Activated CD4-positive, alpha-beta T cell treated with anti-CD3 and anti-CD28 coated beads for 1 hour (primary cell): ENCODE measurements around the gene FOXO1.
"Not testable (repeated sequence)": the region's sequence is repeated elsewhere in the genome, so short reads cannot be mapped to it uniquely, and the experiment has no call there.

Source experiments
- DNase-seq: peaks from one replicate; pipeline ENCODE4 v3.0.0-alpha.2; 2020

The FOXO1 gene

DNA sequence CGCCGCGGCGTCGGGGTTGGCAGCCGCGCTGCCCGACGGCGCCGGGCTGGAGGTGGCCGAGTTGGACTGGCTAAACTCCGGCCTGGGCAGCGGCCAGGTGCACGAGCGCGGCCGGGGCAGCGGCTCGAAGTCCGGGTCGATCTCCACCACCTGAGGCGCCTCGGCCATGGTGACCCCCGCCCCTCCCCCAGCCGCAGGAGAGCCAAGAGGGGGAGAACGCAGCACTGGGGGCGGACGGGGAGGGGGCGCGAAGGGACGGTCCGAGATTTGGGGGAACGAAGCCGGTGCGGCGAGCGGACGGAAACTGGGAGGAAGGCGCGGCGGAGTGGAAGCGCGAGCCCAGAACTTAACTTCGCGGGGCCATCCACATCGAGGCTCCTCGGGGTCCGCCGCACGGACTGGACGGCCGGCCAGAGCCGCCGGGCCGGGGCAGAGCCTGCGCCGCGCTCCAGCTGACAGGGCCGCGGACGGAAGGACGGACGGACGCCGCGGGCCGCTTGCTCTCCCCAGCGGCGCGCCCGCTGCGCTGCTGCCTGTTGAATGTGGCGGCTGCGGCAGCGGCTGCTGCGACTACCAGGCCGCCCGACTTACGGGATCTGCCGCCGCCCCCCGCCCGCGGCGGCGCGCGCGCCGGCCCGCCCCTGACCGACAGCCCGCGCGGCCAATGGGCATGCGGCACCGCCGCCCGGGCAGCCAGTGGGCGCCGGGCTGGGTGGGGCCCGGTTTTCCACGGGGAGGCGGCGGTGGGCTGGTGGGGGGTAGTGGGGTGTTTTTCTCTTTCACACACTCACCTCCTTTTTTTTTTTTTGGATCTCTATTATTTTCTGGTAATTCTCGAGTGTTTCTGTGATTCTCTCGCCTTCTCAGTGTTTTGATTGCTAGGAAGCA is at the start of gene FOXO1:
Gene FOXO1, minus strand, starts transcription at position 597 of the 888 bp plus-strand sequence. Its CDS starts 429 bp downstream, at position 168.
- DNase-seq: peak; percentile 86

DNA sequence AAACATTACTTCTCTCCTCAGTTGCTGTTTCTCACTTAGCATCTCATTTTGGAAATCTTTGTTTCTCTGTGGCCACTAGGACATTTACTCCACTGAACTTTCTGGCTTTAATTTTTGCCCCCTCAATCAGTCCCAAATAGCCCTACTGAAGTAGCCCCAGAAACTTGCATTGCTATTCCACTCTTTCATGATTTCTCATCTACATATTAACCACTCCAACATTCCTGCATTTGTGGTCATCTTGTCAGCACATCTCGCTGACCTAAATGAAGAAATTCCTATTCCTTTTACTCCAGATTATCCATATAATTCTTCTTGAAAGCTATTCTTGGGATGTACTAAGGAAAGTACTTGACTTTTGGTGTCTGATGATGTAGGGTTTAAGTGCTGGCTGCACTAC is 48.0 kb upstream of the FOXO1 start:
- DNase-seq: not testable (repeated sequence)

DNA sequence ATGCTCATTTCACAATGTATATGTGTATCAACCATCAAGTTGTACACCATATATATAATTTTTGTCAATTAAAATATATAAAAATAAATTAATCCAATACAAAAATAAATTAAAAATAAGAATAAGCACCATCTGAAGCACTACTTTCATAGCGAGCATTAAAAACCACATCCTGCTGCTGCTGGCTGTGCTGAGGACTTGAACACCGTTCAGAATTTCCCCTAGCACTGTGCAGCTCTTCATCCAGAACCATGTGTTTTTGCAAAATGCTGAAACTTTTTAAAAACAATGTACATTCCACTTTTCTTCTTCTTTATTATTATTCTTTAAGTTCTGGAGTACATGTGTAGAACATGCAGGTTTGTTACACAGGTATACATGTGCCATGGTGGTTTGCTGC is 40.0 kb upstream of the FOXO1 start:
- DNase-seq: no peak

DNA sequence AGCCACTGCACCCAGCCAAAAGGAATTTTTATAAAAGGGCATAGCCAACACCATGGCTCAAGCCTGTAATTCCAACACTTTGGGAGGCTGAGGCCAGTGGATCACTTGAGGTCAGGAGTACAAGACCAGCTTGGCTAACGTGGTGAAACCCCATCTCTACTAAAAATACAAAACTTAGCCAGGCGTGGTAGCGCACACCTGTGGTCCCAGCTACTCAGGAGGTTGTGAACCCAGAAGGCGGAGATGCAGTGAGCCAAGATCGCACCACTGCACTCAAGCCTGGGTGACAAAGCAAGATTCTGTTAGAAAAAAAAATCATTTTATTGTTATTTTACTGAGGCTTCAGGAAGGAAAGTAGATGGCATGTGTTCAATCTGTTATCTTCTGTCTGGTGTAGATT is 31.3 kb upstream of the FOXO1 start:
- no peak for DNase-seq

GRCh38 chr13:40694426-40694825 is 28.0 kb upstream of the FOXO1 start:
- no peak for DNase-seq

GRCh38 chr13:40692946-40693345 is 26.5 kb upstream of the FOXO1 start:
- DNase-seq: no peak

DNA sequence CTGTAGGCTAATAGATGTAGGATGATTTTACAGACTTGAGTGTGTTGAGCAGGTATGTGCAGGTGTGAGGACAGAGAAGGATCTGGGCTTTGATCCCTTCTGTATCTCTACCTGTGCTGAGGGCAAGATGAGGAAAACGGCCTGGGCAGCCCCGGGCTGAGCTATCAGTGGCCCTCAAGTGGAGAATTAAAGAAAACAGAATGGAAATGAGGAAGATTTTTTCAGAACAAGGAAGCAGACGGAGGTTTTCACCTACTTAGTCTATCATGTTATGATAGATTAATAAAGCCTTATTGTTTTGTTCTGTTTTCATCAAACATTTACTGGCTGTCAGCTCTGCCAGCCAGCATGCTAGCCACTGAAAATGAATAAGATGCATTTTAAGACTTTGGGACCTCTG is 22.3 kb upstream of the FOXO1 start:
- DNase-seq: no peak

GRCh38 chr13:40682449-40683240 is 16.2 kb upstream of the FOXO1 start:
- no peak for DNase-seq

DNA sequence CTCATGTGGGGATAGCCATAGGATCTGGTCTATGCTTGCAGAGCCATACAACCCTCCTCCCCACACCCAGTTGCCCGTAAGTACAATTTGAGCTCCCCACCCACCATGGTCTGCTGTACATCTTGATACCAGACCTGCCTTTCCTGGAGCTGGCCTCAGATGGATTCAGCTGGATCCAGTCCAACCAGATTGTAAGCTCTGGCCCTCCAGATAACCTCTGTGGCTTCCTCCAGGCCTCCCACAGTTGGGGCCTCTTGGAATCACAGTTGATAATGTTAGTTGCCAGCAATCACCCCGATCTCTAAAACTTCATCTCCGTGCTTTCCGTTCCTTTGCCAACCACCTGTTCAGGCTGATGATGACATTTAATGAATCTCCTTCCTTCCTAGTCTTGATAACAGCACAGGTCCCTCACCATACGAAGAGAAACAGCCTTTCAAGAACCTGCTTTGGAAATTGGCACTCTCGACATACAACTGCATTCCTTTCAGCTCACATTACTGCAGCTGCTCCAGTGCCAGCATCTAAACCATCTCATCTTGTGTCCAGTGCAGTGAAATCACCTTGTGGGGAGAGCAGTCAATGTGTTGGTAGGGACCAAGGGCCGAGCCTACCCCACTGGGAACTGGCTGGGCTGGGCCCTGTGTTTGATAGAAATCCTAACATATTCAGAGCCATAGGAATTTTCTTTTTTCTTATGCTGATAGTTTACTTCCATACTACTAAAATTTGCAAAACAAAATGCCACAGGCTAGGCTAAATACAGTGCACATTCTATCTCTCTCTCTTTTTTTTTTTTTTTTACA is 15.1 kb upstream of the FOXO1 start:
- DNase-seq: no peak

- no peak for DNase-seq
Observed at GRCh38 chr13:40680659-40681323, 14.3 kb upstream of the FOXO1 start.

- DNase-seq: no peak
Observed at GRCh38 chr13:40679480-40679985, 13.1 kb upstream of the FOXO1 start.

- no peak for DNase-seq
Observed at GRCh38 chr13:40677064-40677463, 10.6 kb upstream of the FOXO1 start.

DNA sequence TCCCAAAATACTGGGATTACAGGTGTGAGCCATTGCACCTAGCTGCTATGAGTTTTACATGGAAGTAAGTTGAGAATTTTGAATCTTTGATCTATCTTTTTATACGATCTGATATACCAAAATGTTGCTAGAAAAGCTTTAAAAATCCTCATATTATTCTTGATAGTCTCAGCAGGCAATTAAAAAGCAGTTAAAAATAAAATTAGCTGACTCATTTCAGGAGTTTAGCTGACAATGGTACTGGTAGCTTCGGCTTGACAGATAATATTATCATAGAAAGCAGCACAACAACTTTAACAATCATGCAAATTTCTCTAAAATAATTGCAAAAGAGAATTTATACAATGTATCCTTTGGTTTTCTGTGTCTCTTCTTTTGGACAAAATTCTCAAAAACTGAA is 9.6 kb upstream of the FOXO1 start:
- DNase-seq: no peak

DNA sequence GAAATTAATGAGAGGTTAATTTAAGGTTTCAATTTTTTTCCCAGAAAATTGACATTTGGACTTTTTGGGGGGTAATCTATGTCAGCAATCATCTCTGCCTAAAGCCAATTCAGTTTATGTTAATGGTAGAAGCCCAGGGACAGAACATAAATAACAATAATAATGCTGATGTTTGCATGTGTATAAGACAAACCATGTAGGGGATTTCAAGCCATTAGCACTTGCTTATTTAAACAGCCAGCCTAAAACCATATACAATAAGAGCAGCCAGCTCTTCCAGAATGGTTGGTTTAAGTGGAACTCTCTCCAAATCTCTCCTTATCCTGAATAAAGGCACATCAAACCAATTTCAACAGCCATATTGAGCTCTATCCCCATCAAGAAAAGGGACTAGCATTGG is 7.0 kb upstream of the FOXO1 start:
- no peak for DNase-seq

GRCh38 chr13:40672765-40673397 is 6.4 kb upstream of the FOXO1 start:
- DNase-seq: no peak

GRCh38 chr13:40671956-40672764 is 5.7 kb upstream of the FOXO1 start:
- no peak for DNase-seq

GRCh38 chr13:40670307-40670706 is 3.9 kb upstream of the FOXO1 start:
- no peak for DNase-seq

GRCh38 chr13:40668335-40668734 is 1.9 kb upstream of the FOXO1 start:
- no peak for DNase-seq

- DNase-seq: no peak
Observed at GRCh38 chr13:40667622-40667978, 1.2 kb upstream of the FOXO1 start.

DNA sequence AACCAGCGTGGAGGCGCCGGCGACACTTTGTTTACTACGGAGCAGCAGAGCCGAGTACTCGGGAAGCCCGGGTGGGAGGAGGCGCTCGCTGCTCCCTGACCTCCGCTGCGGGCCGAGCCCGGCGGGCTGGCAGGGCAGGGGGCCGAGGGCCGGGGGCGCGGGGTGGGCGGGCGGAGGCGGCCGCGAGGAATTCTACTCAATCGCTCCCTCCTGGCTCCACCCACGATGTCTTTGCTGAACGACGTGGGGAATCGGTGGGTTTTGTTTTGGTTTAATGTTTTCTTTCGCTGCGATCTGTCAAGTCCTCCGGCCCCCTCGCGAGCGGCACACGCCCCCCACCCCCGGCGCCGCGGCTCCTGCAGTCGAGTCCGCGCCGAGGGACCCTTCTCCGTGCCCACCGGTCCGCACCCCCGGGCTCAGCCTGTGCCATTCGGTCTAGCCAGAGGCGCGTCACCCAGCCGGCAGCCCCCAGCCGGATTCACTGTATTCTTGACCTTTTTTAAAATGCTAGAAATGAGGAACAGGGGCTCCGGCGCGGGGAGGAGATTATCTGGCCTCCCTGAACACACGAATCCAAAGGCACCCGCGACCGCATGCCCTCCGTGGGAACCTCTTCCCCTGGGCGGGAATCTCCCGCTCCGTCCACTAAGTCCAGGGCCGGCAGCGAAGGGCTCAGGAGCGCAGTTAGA is 636 bp upstream of the FOXO1 start:
- peak; percentile 17 for DNase-seq
